ENCODE data around the gene SGF29. TPM values are rescaled to one million over a fixed set of nuclear protein-coding genes. Genes with fewer than 3 reads are reported as not detected.
A peak's percentile ranks its signal among the peaks of the same experiment; 100 is the strongest.

SGF29 gene
- total and polyA plus RNA-seq, 9 of the 15 experiments (the other 6 are each of a cell fraction or from before 2014, with no cell fraction given) = 2.6 to 36.1 (median 21.2) TPM

DNA sequence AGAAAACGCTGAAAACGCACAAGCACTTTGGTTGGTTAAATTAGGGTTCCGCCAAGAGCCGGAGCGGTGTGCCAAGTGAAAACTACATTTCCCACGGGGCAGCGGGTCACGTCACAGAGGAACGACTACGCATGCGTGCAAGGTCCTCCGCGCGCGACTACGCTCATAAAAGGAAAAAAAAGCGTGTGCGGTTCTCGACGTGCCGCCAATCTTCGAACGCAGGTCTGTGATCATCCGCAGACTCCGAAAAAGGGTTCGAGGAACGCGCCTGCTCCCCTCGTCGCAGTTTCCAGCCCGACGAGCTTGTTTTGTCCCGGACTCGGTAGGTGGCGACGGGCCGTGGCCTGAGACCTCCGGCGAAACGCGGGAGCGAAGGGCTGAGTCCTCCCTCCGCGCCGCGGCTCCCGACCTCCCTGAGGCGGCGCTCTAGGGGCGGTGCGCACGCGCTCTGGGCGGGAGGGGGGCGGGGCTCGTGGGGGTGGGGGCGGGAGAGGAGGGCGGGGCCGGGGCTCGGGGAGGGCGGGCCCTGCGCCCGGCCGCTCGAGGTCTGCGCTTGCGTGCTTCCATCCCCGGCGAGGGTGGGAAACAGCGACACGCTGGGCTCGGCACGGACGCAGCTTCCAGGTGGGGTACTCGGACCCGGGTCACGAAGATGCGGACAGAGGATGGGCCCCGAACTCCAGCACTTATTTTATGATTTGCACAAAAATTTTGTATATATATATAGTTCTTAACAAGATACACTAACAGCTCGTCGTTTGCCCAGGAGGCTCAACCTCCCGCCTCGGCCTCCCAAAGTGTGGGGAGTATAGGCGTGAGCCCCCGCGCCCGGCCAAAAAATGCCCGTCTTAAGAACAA is at the start of gene SGF29 (continued):
- TF ChIP-seq, protein P1, sequence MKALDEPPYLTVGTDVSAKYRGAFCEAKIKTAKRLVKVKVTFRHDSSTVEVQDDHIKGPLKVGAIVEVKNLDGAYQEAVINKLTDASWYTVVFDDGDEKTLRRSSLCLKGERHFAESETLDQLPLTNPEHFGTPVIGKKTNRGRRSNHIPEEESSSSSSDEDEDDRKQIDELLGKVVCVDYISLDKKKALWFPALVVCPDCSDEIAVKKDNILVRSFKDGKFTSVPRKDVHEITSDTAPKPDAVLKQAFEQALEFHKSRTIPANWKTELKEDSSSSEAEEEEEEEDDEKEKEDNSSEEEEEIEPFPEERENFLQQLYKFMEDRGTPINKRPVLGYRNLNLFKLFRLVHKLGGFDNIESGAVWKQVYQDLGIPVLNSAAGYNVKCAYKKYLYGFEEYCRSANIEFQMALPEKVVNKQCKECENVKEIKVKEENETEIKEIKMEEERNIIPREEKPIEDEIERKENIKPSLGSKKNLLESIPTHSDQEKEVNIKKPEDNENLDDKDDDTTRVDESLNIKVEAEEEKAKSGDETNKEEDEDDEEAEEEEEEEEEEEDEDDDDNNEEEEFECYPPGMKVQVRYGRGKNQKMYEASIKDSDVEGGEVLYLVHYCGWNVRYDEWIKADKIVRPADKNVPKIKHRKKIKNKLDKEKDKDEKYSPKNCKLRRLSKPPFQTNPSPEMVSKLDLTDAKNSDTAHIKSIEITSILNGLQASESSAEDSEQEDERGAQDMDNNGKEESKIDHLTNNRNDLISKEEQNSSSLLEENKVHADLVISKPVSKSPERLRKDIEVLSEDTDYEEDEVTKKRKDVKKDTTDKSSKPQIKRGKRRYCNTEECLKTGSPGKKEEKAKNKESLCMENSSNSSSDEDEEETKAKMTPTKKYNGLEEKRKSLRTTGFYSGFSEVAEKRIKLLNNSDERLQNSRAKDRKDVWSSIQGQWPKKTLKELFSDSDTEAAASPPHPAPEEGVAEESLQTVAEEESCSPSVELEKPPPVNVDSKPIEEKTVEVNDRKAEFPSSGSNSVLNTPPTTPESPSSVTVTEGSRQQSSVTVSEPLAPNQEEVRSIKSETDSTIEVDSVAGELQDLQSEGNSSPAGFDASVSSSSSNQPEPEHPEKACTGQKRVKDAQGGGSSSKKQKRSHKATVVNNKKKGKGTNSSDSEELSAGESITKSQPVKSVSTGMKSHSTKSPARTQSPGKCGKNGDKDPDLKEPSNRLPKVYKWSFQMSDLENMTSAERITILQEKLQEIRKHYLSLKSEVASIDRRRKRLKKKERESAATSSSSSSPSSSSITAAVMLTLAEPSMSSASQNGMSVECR (CRISPR knock-in tag; IDR thresholded peaks at IDR 0.05) = peak; percentile 83
- TF ChIP-seq FOXM1 (IDR thresholded peaks at IDR 0.05; ENCODE audit: low read depth) (no peak), FOXM1 (CRISPR knock-in tag; IDR thresholded peaks at IDR 0.05; ENCODE audit: low read depth) (no peak; the same call in 1 of the 2 replicates), SMARCE1 (IDR thresholded peaks at IDR 0.05) (no peak), CREBBP (IDR thresholded peaks at IDR 0.05; ENCODE audit: low read depth, low read length) (no peak), KDM5B (IDR thresholded peaks at IDR 0.05; ENCODE audit: insufficient replicate concordance, low read depth, low read length) (peak; percentile 97), BMI1 (IDR thresholded peaks at IDR 0.05; ENCODE audit: low read length) (no peak), ZNF121 (CRISPR knock-in tag; conservative IDR thresholded peaks at IDR 0.05) (no peak), MYNN (IDR thresholded peaks at IDR 0.05) (no peak), MYNN (CRISPR knock-in tag; IDR thresholded peaks at IDR 0.05) (no peak), THRB (CRISPR knock-in tag; conservative IDR thresholded peaks at IDR 0.05) (no peak), ZNF217 (CRISPR knock-in tag; IDR thresholded peaks at IDR 0.05) (no peak), RBM22 (IDR thresholded peaks at IDR 0.05; ENCODE audit: low read depth, low read length, poor library complexity, severe bottlenecking) (no peak), DPF2 (IDR thresholded peaks at IDR 0.05) (no peak; the same call in 1 of the 2 replicates), SMC3 (conservative IDR thresholded peaks at IDR 0.05; ENCODE audit: insufficient read depth, low read depth, low read length) (no peak), ZNF511 (CRISPR knock-in tag; IDR thresholded peaks at IDR 0.05) (no peak), PHB2 (IDR thresholded peaks at IDR 0.05; ENCODE audit: low read depth) (no peak), ZNF23 (CRISPR knock-in tag; IDR thresholded peaks at IDR 0.05) (no peak), POU5F1 (IDR thresholded peaks at IDR 0.05; ENCODE audit: borderline replicate concordance, low read depth, low read length, partially characterized antibody) (peak; percentile 46), TARDBP (IDR thresholded peaks at IDR 0.05) (0 out of 2 replicates have a peak, but pooled peaks have one; percentile 27)
- TF ChIP-seq, protein P2, sequence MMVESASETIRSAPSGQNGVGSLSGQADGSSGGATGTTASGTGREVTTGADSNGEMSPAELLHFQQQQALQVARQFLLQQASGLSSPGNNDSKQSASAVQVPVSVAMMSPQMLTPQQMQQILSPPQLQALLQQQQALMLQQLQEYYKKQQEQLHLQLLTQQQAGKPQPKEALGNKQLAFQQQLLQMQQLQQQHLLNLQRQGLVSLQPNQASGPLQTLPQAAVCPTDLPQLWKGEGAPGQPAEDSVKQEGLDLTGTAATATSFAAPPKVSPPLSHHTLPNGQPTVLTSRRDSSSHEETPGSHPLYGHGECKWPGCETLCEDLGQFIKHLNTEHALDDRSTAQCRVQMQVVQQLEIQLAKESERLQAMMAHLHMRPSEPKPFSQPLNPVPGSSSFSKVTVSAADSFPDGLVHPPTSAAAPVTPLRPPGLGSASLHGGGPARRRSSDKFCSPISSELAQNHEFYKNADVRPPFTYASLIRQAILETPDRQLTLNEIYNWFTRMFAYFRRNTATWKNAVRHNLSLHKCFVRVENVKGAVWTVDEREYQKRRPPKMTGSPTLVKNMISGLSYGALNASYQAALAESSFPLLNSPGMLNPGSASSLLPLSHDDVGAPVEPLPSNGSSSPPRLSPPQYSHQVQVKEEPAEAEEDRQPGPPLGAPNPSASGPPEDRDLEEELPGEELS (CRISPR knock-in tag; IDR thresholded peaks at IDR 0.05; ENCODE audit: borderline replicate concordance) = no peak
